Prostate gland (tissue), 2 donors: ENCODE measurements around the gene POLDIP2. TPM values are rescaled to one million over a fixed set of nuclear protein-coding genes. Genes with fewer than 3 reads are reported as not detected.

ENCODE experiments used
- DNase-seq: peaks from one replicate; pipeline ENCODE4 v3.0.0-alpha.2; 2019; ENCODE audit warnings: low spot score
- H3K27ac ChIP-seq, 2 donors: fragments of 200-600 bp; sonication (generic); 2 replicates each; pipeline ENCODE4 v1.5.1; 2017 to 2019
- H3K27me3 ChIP-seq: fragments of 200-600 bp; sonication (generic); replicated peaks from 2 replicates; pipeline ENCODE4 v1.5.1; 2019; ENCODE audit not compliant: insufficient read depth
- H3K36me3 ChIP-seq, 2 donors: fragments of 200-600 bp; sonication (generic); 1 replicate in 1 of 2; 2 replicates in 1 of 2; pipeline versions ENCODE4 v1.5.1 to v1.8.1; 2017 to 2019
- H3K4me1 ChIP-seq: fragments of 200-600 bp; sonication (generic); replicated peaks from 2 replicates; pipeline ENCODE4 v1.5.1; 2019
- H3K4me3 ChIP-seq, 2 donors: fragments of 200-600 bp; sonication (generic); 2 replicates each; pipeline ENCODE4 v1.5.1; 2017 to 2019
- H3K9me3 ChIP-seq: fragments of 200-600 bp; sonication (generic); 2 replicates; pipeline ENCODE4 v1.5.1; 2017
- CTCF ChIP-seq, 4 experiments: fragments of 200-600 bp in 2 of 4; fragments of 450-650 bp in 2 of 4; sonication (generic) in 2 of 4; IDR thresholded peaks; 1 replicate in 3 of 4; 2 replicates in 1 of 4; pipeline ENCODE4 v1.5.1; 2016 to 2019; ENCODE audit warnings: antibody characterized with exemption in 4 of 4, mild to moderate bottlenecking in 2 of 4, moderate library complexity in 2 of 4
- POLR2A ChIP-seq: fragments of 450-650 bp; IDR thresholded peaks from one replicate; pipeline ENCODE4 v1.6.1; 2016; ENCODE audit warnings: antibody characterized with exemption, mild to moderate bottlenecking
- POLR2AphosphoS5 ChIP-seq: sonication (generic); formaldehyde crosslinking; IDR thresholded peaks from one replicate; pipeline ENCODE4 v1.6.1; 2017; ENCODE audit warnings: antibody characterized with exemption
- WGBS: methylation state at CpG from one replicate; pipeline ENCODE4 v1.1.5; 2018; 5-methylcytosine and 5-hydroxymethylcytosine counted together
- intact Hi-C: fragments of 100-400 bp; cut with DNase I; formaldehyde crosslinking; loops from one replicate; pipeline ENCODE4 v1.14.2; 2022
- total RNA-seq, 2 donors: library from RNA; depleted of rRNA; stranded (reverse); fragments of >200 nt; gene quantifications; one replicate each; pipeline ENCODE4 v1.1.0, GENCODE V29; 2016

The POLDIP2 gene
- total RNA-seq, 2 donors from 2014 or later, result 94.4 to 140 TPM

GRCh38 chr17:28317099-28317965, 40.0 kb downstream of the POLDIP2 start:
- no peak for DNase-seq
- TF ChIP-seq CTCF (IDR thresholded peaks at IDR 0.05) (no peak), POLR2AphosphoS5 (no peak), POLR2A (no peak)
- H3K27ac ChIP-seq, result no peak overlapping the region
- peaks cover 3% of the 10 kb centered on the region for H3K4me1 ChIP-seq
- no peaks in the 10 kb centered on the region for H3K36me3 ChIP-seq
- H3K9me3 ChIP-seq, result no peaks in the 10 kb centered on the region
- WGBS, result 83% methylated on average over 21 of the region's 21 CpGs
- intact Hi-C loops, result no loop called here
- H3K4me3 ChIP-seq, result no peak overlapping the region
- H3K27me3 ChIP-seq, result no peaks in the 10 kb centered on the region

GRCh38 chr17:28315846-28316705, 41.3 kb downstream of the POLDIP2 start:
- TF ChIP-seq POLR2AphosphoS5 (no peak), CTCF (IDR thresholded peaks at IDR 0.05) (no peak), POLR2A (no peak)
- no peak overlapping the region for H3K4me3 ChIP-seq
- H3K9me3 ChIP-seq, result no peaks in the 10 kb centered on the region
- peaks cover 3% of the 10 kb centered on the region for H3K4me1 ChIP-seq
- DNase-seq, result no peak
- intact Hi-C loops, result no loop called here
- WGBS, result 96% methylated on average over 4 of the region's 4 CpGs
- H3K27ac ChIP-seq, result no peak overlapping the region
- H3K36me3 ChIP-seq, result no peaks in the 10 kb centered on the region
- H3K27me3 ChIP-seq, result no peaks in the 10 kb centered on the region

- WGBS, result 74% methylated on average over 2 of the region's 2 CpGs
- Histone ChIP-seq H3K4me1 (peaks cover 3% of the 10 kb centered on the region), H3K27me3 (no peaks in the 10 kb centered on the region), H3K4me3 (no peak overlapping the region), H3K9me3 (no peaks in the 10 kb centered on the region), H3K27ac (no peak overlapping the region), H3K36me3 (no peaks in the 10 kb centered on the region)
- intact Hi-C loops, result no loop called here
- no peak for TF ChIP-seq POLR2A
- no peak for DNase-seq
Measured at GRCh38 chr17:28313841-28314240, 43.5 kb downstream of the POLDIP2 start.

GRCh38 chr17:28306954-28307401, 50.3 kb downstream of the POLDIP2 start:
- DNase-seq, result no peak
- Histone ChIP-seq H3K27ac (no peak overlapping the region), H3K36me3 (no peaks in the 10 kb centered on the region), H3K4me1 (no peaks in the 10 kb centered on the region), H3K9me3 (no peaks in the 10 kb centered on the region), H3K27me3 (peaks cover 7% of the 10 kb centered on the region), H3K4me3 (no peak overlapping the region)
- TF ChIP-seq CTCF (IDR thresholded peaks at IDR 0.05) (no peak), POLR2AphosphoS5 (no peak)
- WGBS, result 41% methylated on average over 27 of the region's 38 CpGs
- intact Hi-C loops, result no loop called here

- no peak overlapping the region for H3K27ac ChIP-seq
- no peaks in the 10 kb centered on the region for H3K36me3 ChIP-seq
- TF ChIP-seq POLR2AphosphoS5, result no peak
- TF ChIP-seq CTCF (IDR thresholded peaks at IDR 0.05), result no peak
- TF ChIP-seq POLR2A, result no peak
- no peak overlapping the region for H3K4me3 ChIP-seq
- DNase-seq, result no peak
- WGBS, result 82% methylated on average over 3 of the region's 3 CpGs
- intact Hi-C loops, result no loop called here
- H3K4me1 ChIP-seq, result no peaks in the 10 kb centered on the region
- H3K9me3 ChIP-seq, result no peaks in the 10 kb centered on the region
- H3K27me3 ChIP-seq, result no peaks in the 10 kb centered on the region
Measured at GRCh38 chr17:28298449-28298848, 58.9 kb downstream of the POLDIP2 start.
